Activated gamma-delta T cell treated with Interleukin-2 at 50 U/mL for 16 hours (primary cell): ENCODE measurements around the gene PCDH15.

Experiments used
- DNase-seq: peaks from one replicate; pipeline ENCODE4 v3.0.0-alpha.2; 2020

Gene PCDH15

GRCh38 chr10:54702583-54703485 lies 98.2 kb downstream of the PCDH15 start:
- DNase-seq, result no peak

- DNase-seq, result no peak
Measured at GRCh38 chr10:54691331-54691730, 109.7 kb downstream of the PCDH15 start.

- DNase-seq, result no peak
Measured at GRCh38 chr10:54682554-54682953, 118.5 kb downstream of the PCDH15 start.

DNA sequence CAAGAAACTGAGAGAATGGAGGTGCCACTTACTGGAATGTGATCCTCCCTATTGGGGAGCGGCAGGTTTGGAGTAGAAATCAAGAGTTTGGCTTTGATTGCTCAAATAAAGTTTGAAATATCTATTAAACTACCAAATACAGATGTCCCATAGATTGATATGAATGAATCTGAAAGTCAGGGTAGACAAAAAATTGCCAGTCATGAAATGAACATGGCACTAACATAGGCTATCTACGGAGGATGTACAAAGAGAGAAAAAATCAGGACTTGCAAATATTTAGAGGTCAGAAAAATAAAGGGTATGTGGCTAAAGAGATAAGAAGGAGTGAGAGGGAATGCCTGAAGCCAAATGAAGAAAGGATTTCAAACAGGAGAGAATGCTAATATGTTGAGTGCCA lies 119.9 kb downstream of the PCDH15 start:
- no peak for DNase-seq

DNA sequence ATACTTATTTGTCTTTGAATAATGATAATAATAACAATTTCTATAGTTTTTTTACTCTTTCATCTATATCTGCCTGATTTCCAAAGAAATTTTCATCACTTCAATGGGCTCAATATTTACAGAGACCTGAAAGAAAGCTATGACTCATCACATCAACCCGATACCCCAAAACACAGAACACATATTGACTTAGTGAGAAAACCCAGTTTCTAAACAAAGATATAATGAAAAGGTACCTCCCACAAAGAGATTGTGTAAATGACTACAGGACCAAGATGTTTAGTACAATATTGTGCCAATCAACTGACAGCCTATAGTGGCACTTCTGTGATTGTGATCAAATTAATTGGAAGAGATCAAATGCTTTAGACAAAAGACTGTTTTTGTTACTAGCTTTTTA lies 133.9 kb downstream of the PCDH15 start:
- no peak for DNase-seq

- DNase-seq, result no peak
Measured at GRCh38 chr10:54666192-54666591, 134.8 kb downstream of the PCDH15 start.

DNA sequence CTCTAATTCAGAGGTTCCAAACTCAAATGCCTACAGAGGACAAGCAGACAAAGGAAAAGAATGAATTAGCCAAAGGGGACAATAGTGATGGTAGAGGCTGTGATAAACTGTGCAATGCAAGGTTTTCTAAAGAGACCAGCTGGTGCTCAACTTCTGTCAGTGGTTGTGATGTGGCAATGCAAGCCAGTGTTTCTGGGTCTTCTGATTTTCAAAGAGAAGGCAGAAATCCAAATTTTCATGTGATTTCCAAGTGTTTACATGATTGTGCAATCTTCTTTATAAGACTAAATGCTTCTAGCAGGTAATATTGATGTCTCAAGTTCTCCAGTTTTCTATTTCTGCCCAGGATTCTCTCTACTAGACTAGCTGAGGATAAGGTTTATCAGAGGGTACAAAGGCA lies 135.9 kb downstream of the PCDH15 start:
- DNase-seq, result no peak

DNA sequence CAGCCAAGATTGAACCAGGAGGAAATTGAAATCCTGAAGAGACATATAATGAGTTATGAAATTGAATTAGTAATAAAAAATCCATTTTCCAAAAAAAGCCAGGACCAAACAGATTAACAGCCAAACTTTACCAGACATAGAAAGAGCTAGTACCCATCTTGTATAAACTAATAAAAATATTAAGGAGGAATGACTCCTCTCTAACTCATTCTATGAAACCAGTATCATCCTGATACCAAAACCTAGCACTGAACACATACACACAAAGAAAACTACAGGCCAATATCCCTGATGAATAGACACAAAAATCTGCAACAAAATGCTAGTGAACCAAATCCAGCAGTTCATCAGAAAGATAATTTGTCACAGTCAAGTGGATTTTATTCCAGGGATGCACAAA lies 140.6 kb downstream of the PCDH15 start:
- DNase-seq, result no peak

DNA sequence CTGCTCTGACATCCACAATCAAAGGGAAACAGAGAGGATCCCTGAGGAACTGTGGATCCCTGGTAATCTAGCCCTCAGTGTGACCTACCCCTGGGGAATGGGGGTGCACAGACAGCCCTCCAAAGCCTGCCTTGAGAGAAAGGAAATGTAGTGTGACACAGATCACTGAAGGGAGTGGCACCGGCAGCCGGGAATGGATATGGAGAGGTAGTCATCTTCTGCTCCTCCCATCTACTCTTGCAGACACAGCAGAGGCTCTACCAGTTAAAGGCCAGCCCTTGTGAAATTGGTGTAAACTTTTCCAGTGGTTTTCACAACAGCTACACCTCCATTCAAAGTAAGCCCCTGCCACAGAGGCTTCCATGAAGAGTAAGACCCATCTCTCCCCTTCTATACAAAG lies 144.4 kb downstream of the PCDH15 start:
- DNase-seq, result no peak

DNA sequence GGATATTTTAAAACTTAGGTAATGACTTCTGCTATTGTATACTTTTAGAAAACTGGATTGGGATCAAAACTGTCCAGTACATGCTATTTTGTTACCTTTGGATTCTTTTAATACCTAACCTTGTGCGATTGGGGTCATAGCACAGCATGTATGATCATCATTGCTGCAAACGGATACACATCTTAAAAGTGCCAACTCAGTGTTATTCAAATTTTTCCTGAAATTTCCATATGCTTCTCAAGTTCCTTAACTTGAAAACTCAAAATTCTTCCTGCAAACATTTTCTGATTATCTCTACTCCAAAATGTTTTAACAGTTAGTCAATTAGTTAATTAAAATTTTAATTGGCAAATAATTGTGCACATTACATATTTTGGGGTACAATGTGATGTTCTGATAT lies 147.5 kb downstream of the PCDH15 start:
- no peak for DNase-seq

GRCh38 chr10:54650547-54650946 lies 150.5 kb downstream of the PCDH15 start:
- DNase-seq, result no peak

DNA sequence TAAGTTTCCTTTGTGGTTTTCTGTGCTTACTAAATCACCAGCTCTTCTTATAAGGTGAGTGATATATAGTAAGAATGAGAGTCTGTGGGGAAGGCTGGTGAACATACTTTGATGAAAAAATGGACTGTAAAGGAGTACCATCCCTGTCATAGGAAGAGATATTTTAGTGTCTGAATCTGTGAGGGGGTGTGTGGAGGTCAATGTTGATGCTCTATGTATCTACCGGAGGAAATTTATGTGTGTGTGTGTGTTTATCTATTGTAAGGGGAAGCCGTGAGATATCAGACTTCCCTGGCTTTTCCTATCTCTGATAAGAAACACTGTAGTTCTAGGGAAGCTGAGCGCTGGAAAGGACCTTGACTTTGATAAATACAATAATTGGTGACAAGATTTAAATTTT lies 179.0 kb downstream of the PCDH15 start:
- DNase-seq, result no peak

- no peak for DNase-seq
Measured at GRCh38 chr10:54620352-54620751, 180.7 kb downstream of the PCDH15 start.

DNA sequence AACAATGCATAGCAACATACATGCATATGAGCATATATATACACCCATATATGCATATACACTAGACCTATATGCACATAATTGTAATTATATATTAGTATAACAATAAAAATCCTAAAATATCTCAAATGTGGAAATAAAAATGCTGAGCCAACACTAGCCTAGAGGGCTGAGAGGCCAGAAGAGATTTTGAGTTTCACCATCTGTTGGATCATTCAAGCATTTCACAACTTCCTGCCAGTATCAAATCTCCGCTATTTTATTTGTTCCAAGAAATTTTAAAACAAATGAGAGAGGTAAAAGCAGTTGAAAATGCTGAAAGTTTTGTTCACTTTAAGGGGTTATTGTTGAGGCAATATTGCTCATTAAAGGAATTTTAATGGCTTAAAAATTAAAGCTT lies 187.0 kb downstream of the PCDH15 start:
- DNase-seq, result no peak

DNA sequence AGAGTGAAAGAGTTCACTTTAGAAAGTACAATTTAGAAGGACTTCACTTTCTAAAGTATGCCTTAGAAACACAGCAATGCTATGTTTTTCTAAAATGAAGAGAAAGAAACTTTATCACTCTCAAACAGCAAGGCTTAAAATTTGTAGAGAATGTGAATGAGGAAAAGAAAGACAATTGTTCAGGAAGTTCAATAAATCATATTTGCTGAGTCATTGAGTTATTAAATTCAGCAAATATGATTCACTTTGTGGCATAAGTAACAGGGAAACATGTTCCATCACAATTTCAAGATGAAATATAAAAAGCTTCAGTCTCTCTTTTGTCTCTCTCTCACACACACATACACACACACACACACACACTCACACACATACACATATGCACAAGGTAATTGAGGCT lies 187.9 kb downstream of the PCDH15 start:
- DNase-seq, result no peak

GRCh38 chr10:54609423-54609822 lies 191.6 kb downstream of the PCDH15 start:
- DNase-seq, result no peak

- no peak for DNase-seq
Measured at GRCh38 chr10:54607983-54608382, 193.0 kb downstream of the PCDH15 start.

- DNase-seq, result no peak
Measured at GRCh38 chr10:54594289-54594688, 206.7 kb downstream of the PCDH15 start.

DNA sequence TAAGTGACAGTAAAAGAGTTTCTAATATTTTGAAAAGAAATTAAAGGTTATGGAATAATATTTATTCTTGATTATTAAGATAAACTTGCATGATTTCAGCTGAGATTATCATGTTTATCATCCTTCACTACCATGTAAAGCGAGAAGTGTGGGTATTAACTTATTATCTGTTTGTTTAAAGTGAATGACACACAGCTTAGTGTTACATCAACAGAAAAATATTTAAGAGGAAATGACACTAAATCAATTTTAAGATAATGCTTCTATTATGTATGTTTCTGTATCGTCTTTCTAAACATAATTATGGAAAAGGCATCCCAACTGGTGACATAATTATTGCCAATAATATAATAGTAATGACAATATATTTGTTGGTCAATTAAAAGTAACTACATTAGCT lies 213.1 kb downstream of the PCDH15 start:
- no peak for DNase-seq

- DNase-seq, result no peak
Measured at GRCh38 chr10:54585572-54585971, 215.5 kb downstream of the PCDH15 start.

- DNase-seq, result no peak
Measured at GRCh38 chr10:54577682-54578081, 223.3 kb downstream of the PCDH15 start.

GRCh38 chr10:54576541-54576940 lies 224.5 kb downstream of the PCDH15 start:
- no peak for DNase-seq

- DNase-seq, result no peak
Measured at GRCh38 chr10:54559498-54559897, 241.5 kb downstream of the PCDH15 start.

DNA sequence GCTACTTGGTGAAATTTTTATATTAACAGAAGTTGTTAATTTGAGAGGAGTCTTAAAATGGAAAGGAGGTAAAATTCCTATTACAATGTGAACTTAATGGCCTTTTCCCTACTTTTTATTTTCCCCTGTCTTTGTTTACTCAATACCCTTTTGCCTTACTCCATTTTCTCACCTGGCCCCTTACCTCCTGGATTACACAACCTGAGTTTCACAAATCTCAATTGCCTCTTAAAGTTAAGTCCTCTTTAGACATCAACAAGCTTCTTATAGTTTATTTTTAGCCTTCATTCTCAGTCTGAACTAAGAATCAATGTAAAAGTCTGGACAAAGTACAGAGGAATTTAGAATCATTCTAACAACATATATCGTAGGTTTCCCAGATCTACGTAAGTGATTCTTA lies 247.0 kb downstream of the PCDH15 start:
- no peak for DNase-seq

DNA sequence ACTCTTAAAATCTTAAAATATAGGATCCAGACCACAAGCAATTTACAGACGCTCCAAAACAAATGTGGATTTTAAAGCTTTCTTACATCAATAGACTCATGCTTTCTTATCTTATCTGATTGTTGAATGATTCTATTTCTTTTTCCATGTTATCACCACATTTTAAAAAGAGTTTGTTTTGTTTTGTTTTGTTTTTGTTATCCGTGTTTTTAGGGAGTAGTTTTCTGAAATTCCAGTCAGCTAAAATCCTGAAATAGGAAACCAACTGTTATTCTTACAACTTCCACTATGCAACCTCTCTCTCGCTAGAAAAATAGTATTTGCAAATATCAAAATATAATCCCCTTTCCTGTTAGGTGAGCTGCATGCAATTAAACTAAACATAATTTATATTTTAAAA lies 251.0 kb downstream of the PCDH15 start:
- DNase-seq, result no peak
